ENCODE results near the gene LIN7C. TPM values are rescaled to one million over a fixed set of nuclear protein-coding genes. Genes with fewer than 3 reads are reported as not detected.

LIN7C gene
- total and polyA plus RNA-seq, 2 of the 13 experiments (the other 11 are each of a cell fraction or from before 2014, with no cell fraction given), result 14.8 to 37.2 TPM

DNA sequence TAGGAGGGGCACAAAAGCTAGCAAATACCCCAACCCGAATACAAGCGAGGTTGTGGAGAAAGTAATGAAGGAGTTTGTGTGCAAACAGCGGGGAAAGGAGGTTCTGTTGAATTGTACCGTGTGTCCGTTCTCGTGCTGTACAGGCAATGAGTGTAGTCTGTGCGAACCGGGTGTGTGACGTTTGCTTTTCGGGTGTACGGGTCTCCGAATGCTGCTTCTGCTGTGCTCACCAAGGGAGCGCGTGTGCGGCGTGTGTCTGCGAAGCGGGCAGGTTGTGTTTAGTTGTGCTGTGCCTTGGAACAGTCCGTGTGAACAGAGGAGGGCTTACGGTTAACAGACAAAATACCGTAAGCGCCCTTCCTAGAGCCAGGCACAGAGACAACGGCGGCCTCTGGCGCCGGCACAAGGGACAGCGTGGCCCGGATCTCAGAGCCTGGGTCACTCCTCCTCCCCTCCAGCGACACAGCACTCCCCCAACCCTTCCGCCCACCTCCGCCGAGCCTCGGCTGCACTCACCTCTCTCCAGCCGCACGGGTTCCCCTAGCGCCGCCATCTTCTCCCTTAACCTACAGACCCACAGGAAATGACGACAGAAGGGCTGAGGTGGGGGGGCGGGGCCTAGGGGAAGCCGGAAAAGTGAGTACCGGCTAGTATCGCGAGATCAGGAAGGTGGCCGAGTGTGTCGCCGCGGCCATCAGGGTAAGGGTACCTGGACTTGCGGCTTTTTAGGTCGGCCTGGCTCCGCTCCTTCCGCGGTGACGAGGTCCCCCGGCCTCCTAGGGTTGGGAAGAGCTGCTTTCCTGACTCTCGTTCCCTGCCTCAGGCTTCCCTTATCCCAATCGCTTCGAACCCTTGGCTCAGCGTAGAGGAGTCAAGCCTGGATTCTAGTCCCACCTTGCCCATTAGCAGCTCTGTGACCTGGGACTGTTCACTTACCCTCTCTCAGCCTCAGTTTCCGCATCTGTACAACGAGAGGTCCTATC is at the start of gene LIN7C (continued):
- TF ChIP-seq GABPB1 (CRISPR knock-in tag; IDR thresholded peaks at IDR 0.05) (peak; percentile 97), YY1 (IDR thresholded peaks at IDR 0.05; ENCODE audit: insufficient read depth, insufficient replicate concordance, low read depth, low read length) (peak; percentile 98), ZNF446 (CRISPR knock-in tag; IDR thresholded peaks at IDR 0.05) (peak; percentile 40; the same call in 1 of the 2 replicates), ZNF460 (CRISPR knock-in tag; IDR thresholded peaks at IDR 0.05; ENCODE audit: borderline replicate concordance) (no peak), NFYC (CRISPR knock-in tag; IDR thresholded peaks at IDR 0.05) (no peak), REL (CRISPR knock-in tag; conservative IDR thresholded peaks at IDR 0.05) (no peak; the same call in 1 of the 2 replicates), ZBTB7A (CRISPR knock-in tag; IDR thresholded peaks at IDR 0.05) (no peak), ZNF839 (CRISPR knock-in tag; IDR thresholded peaks at IDR 0.05; ENCODE audit: borderline replicate concordance) (no peak), MEIS1 (CRISPR knock-in tag; IDR thresholded peaks at IDR 0.05; ENCODE audit: borderline replicate concordance) (peak; percentile 82; the same call in 1 of the 2 replicates), PITX1 (CRISPR knock-in tag; IDR thresholded peaks at IDR 0.05) (0 out of 2 replicates have a peak, but pooled peaks have one; percentile 48), ETV6 (CRISPR knock-in tag; conservative IDR thresholded peaks at IDR 0.05) (peak; percentile 68; the same call in 1 of the 2 replicates), KDM5A (IDR thresholded peaks at IDR 0.05; ENCODE audit: borderline replicate concordance, low read length) (peak; percentile 87), NR3C1 (CRISPR knock-in tag; IDR thresholded peaks at IDR 0.05) (no peak), MED8 (CRISPR knock-in tag; IDR thresholded peaks at IDR 0.05; ENCODE audit: insufficient replicate concordance) (peak; percentile 25), HNRNPLL (IDR thresholded peaks at IDR 0.05; ENCODE audit: low read depth, low read length, poor library complexity, severe bottlenecking) (peak; percentile 52), PHF5A (CRISPR knock-in tag; IDR thresholded peaks at IDR 0.05; ENCODE audit: low read depth, unreplicated experiment) (peak; percentile 76), ZNF121 (CRISPR knock-in tag; IDR thresholded peaks at IDR 0.05) (peak; percentile 10; the same call in 1 of the 2 replicates), WIZ (CRISPR knock-in tag; IDR thresholded peaks at IDR 0.05) (peak; percentile 57; the same call in 1 of the 2 replicates), ELF4 (CRISPR knock-in tag; IDR thresholded peaks at IDR 0.05; ENCODE audit: borderline replicate concordance) (peak; percentile 83; the same call in 1 of the 2 replicates), ETV5 (CRISPR knock-in tag; IDR thresholded peaks at IDR 0.05; ENCODE audit: borderline replicate concordance) (peak; percentile 59), EZH2 (conservative IDR thresholded peaks at IDR 0.05; ENCODE audit: low read depth, low read length) (no peak), SAFB2 (CRISPR knock-in tag; IDR thresholded peaks at IDR 0.05; ENCODE audit: borderline replicate concordance, low read depth) (peak; percentile 70; the same call in 1 of the 2 replicates)
- TF ChIP-seq, protein P1, sequence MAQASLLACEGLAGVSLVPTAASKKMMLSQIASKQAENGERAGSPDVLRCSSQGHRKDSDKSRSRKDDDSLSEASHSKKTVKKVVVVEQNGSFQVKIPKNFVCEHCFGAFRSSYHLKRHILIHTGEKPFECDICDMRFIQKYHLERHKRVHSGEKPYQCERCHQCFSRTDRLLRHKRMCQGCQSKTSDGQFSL (CRISPR knock-in tag; IDR thresholded peaks at IDR 0.05), result peak; percentile 77; the same call in 1 of the 2 replicates
- TF ChIP-seq, protein P2, sequence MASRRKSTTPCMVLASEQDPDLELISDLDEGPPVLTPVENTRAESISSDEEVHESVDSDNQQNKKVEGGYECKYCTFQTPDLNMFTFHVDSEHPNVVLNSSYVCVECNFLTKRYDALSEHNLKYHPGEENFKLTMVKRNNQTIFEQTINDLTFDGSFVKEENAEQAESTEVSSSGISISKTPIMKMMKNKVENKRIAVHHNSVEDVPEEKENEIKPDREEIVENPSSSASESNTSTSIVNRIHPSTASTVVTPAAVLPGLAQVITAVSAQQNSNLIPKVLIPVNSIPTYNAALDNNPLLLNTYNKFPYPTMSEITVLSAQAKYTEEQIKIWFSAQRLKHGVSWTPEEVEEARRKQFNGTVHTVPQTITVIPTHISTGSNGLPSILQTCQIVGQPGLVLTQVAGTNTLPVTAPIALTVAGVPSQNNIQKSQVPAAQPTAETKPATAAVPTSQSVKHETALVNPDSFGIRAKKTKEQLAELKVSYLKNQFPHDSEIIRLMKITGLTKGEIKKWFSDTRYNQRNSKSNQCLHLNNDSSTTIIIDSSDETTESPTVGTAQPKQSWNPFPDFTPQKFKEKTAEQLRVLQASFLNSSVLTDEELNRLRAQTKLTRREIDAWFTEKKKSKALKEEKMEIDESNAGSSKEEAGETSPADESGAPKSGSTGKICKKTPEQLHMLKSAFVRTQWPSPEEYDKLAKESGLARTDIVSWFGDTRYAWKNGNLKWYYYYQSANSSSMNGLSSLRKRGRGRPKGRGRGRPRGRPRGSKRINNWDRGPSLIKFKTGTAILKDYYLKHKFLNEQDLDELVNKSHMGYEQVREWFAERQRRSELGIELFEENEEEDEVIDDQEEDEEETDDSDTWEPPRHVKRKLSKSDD (CRISPR knock-in tag; IDR thresholded peaks at IDR 0.05; ENCODE audit: low read depth), result peak; percentile 94
- TF ChIP-seq, protein P3, sequence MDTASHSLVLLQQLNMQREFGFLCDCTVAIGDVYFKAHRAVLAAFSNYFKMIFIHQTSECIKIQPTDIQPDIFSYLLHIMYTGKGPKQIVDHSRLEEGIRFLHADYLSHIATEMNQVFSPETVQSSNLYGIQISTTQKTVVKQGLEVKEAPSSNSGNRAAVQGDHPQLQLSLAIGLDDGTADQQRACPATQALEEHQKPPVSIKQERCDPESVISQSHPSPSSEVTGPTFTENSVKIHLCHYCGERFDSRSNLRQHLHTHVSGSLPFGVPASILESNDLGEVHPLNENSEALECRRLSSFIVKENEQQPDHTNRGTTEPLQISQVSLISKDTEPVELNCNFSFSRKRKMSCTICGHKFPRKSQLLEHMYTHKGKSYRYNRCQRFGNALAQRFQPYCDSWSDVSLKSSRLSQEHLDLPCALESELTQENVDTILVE (CRISPR knock-in tag; IDR thresholded peaks at IDR 0.05), result peak; percentile 53; the same call in 1 of the 2 replicates
